ENCODE results near the gene DBF4B. TPM values are rescaled to one million over a fixed set of nuclear protein-coding genes. Genes with fewer than 3 reads are reported as not detected.
"Not testable (repeated sequence)": the region's sequence is repeated elsewhere in the genome, so short reads cannot be mapped to it uniquely, and the experiment has no call there.

Gene DBF4B
- total and polyA plus RNA-seq, 2 donors (not counting 1 experiment from before 2014, with no cell fraction given), result 2.2 to 3.3 TPM

DNA sequence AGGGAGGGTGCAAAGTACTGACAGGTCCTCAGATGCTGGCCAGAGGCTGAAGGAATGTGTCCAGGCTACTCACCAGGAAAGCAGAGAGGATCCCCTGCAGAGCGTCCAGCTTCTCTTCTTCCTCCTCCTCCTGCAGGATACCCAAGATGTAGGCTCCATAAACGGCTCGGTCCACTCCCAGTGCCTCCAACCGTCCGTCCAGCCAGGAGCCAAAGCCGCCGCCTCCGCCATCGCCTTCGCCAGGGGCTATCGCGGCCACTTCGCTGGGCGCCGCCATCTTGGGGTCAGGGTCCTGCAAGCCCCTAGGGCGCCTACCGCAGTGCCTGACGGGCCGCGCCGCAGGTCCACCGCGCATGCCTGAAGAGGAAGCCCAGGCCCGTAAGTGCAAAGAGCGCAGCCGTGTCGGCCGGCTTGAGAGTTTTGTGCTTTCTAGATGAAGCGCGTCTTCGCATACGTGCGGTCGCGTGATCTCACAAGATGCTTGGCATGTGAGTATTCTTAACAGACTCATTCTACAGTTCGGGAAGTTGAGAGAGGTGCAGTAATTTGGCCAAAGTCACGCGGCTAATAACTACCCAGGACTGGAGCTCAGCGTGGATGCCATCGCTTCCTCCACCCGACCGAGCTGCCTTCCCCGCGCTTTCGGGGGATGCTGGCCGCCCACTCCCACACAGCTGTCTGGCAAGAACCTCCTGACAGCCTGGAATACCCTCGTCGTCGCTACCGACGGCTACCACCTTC lies 18.8 kb upstream of the DBF4B start, which contains the start of gene CCDC43:
Gene CCDC43, minus strand, starts transcription at position 300 of the 741 bp plus-strand sequence. Its CDS starts 23 bp downstream, at position 277.
- peaks cover 16% of the 10 kb centered on the region for H3K79me2 ChIP-seq (ENCODE audit: control insufficient read depth, insufficient read depth, low read length)
- H4K20me1 ChIP-seq (ENCODE audit: control insufficient read depth, extremely low read depth, insufficient read depth, low read length), result no peaks in the 10 kb centered on the region
- H3K27ac ChIP-seq (ENCODE audit: insufficient read depth, low read length), result peak within 1 kb of the TSS; percentile 89
- no peaks in the 10 kb centered on the region for H3K27me3 ChIP-seq (ENCODE audit: control insufficient read depth, insufficient read depth, low read length)
- peak within 1 kb of the TSS; percentile 77 for H3K9ac ChIP-seq (ENCODE audit: insufficient read depth, low read length)
- peak within 1 kb of the TSS; percentile 97 for H2AFZ ChIP-seq (ENCODE audit: low read length)
- H3K4me3 ChIP-seq (replicated peaks in 1 of 4; ENCODE audit: control extremely low read depth in 1 of 4, insufficient read depth in 1 of 4, low read depth in 3 of 4, low read length in 4 of 4), result peak within 1 kb of the TSS; percentile 88 to 100 (median 99)
- no peaks in the 10 kb centered on the region for H3K36me3 ChIP-seq (ENCODE audit: control insufficient read depth, insufficient read depth, low read length)
- H3K4me2 ChIP-seq (ENCODE audit: extremely low read depth, insufficient read depth, low read length), result peak within 1 kb of the TSS; percentile 98
- no peaks in the 10 kb centered on the region for H3K4me1 ChIP-seq (ENCODE audit: control insufficient read depth, extremely low read depth, insufficient read depth, low read length)
- H3K9me3 ChIP-seq (ENCODE audit: control insufficient read depth, insufficient read depth, low read depth, low read length), result no peaks in the 10 kb centered on the region
- no peak for TF ChIP-seq EZH2 (IDR thresholded peaks at IDR 0.05; ENCODE audit: low read length, missing control alignments)
- TF ChIP-seq, protein P1, sequence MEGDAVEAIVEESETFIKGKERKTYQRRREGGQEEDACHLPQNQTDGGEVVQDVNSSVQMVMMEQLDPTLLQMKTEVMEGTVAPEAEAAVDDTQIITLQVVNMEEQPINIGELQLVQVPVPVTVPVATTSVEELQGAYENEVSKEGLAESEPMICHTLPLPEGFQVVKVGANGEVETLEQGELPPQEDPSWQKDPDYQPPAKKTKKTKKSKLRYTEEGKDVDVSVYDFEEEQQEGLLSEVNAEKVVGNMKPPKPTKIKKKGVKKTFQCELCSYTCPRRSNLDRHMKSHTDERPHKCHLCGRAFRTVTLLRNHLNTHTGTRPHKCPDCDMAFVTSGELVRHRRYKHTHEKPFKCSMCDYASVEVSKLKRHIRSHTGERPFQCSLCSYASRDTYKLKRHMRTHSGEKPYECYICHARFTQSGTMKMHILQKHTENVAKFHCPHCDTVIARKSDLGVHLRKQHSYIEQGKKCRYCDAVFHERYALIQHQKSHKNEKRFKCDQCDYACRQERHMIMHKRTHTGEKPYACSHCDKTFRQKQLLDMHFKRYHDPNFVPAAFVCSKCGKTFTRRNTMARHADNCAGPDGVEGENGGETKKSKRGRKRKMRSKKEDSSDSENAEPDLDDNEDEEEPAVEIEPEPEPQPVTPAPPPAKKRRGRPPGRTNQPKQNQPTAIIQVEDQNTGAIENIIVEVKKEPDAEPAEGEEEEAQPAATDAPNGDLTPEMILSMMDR (conservative IDR thresholded peaks at IDR 0.05 in 1 of 2, IDR thresholded peaks at IDR 0.05 in 1 of 2; ENCODE audit: low read depth in 1 of 2, low read length in 2 of 2), result no peak
- peak; percentile 92 to 96 for DNase-seq (ENCODE audit: low read depth in 2 of 2)

DNA sequence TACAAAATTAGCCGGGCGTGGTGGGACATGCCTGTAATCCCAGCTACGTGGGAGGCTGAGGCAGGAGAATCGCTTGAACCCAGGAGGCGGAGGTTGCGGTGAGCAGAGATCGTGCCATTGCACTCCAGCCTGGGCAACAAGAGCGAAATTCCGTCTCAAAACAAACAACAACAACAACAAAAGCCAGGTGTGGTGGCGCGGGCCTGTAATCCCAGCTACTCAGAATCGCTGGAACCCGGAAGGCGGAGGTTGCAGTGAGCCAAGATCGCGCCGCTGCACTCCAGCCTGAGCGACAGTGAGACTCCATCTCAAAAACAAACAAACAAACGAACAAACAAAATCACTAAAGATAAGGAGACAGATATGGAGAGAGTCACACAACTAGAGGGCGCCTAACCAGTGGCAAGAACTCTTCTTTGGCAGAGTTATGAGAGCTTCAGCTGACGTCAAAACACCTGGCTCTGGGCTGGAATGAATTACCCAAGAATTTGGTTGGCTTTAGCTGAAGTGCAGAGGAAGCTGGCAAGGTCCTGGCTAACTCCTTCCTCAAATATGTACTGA lies 17.6 kb upstream of the DBF4B start:
- DNase-seq (ENCODE audit: low read depth in 2 of 2), result peak in 1 of 2 donors; percentile 15
- not testable (repeated sequence) for H3K9me3 ChIP-seq (ENCODE audit: control insufficient read depth, insufficient read depth, low read depth, low read length); H3K9ac ChIP-seq (ENCODE audit: insufficient read depth, low read length); H3K36me3 ChIP-seq (ENCODE audit: control insufficient read depth, insufficient read depth, low read length); H3K4me1 ChIP-seq (ENCODE audit: control insufficient read depth, extremely low read depth, insufficient read depth, low read length); H3K4me3 ChIP-seq (replicated peaks in 1 of 4; ENCODE audit: control extremely low read depth in 1 of 4, insufficient read depth in 1 of 4, low read depth in 3 of 4, low read length in 4 of 4); H2AFZ ChIP-seq (ENCODE audit: low read length); H4K20me1 ChIP-seq (ENCODE audit: control insufficient read depth, extremely low read depth, insufficient read depth, low read length); H3K27me3 ChIP-seq (ENCODE audit: control insufficient read depth, insufficient read depth, low read length); H3K4me2 ChIP-seq (ENCODE audit: extremely low read depth, insufficient read depth, low read length); H3K27ac ChIP-seq (ENCODE audit: insufficient read depth, low read length)
- peaks cover 16% of the 10 kb centered on the region for H3K79me2 ChIP-seq (ENCODE audit: control insufficient read depth, insufficient read depth, low read length)
- TF ChIP-seq, protein P1 (conservative IDR thresholded peaks at IDR 0.05 in 1 of 2, IDR thresholded peaks at IDR 0.05 in 1 of 2; ENCODE audit: low read depth in 1 of 2, low read length in 2 of 2), result peak in 1 of 2 donors; percentile 5

DNA sequence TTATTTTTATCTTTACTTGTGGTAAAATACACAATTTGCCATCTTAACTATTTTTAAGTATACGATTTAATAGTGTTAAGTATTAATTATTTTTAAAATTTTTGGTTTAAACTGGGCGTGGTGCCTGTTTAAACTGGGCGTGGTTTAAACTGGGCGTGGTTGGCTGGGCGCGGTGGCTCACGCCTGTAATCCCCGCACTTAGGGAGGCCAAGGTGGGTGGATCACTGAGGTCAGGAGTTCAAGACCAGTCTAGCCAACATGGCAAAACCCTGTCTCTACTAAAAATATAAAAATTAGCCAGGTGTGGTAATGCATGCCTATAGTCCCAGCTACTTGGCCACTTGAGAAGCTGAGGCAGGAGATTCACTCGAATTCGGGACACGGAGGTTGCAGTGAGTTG lies 14.9 kb upstream of the DBF4B start:
- Histone ChIP-seq H3K4me1 (ENCODE audit: control insufficient read depth, extremely low read depth, insufficient read depth, low read length) (no peaks in the 10 kb centered on the region), H3K4me3 (replicated peaks in 1 of 4; ENCODE audit: control extremely low read depth in 1 of 4, insufficient read depth in 1 of 4, low read depth in 3 of 4, low read length in 4 of 4) (no peak overlapping the region), H4K20me1 (ENCODE audit: control insufficient read depth, extremely low read depth, insufficient read depth, low read length) (no peaks in the 10 kb centered on the region), H3K79me2 (ENCODE audit: control insufficient read depth, insufficient read depth, low read length) (peaks cover 12% of the 10 kb centered on the region), H3K27me3 (ENCODE audit: control insufficient read depth, insufficient read depth, low read length) (no peaks in the 10 kb centered on the region), H3K4me2 (ENCODE audit: extremely low read depth, insufficient read depth, low read length) (no peak overlapping the region), H3K9ac (ENCODE audit: insufficient read depth, low read length) (no peak overlapping the region), H2AFZ (ENCODE audit: low read length) (no peak overlapping the region), H3K27ac (ENCODE audit: insufficient read depth, low read length) (no peak overlapping the region), H3K9me3 (ENCODE audit: control insufficient read depth, insufficient read depth, low read depth, low read length) (no peaks in the 10 kb centered on the region), H3K36me3 (ENCODE audit: control insufficient read depth, insufficient read depth, low read length) (no peaks in the 10 kb centered on the region)
- no peak for TF ChIP-seq EZH2 (IDR thresholded peaks at IDR 0.05; ENCODE audit: low read length, missing control alignments)
- TF ChIP-seq, protein P1 (conservative IDR thresholded peaks at IDR 0.05 in 1 of 2, IDR thresholded peaks at IDR 0.05 in 1 of 2; ENCODE audit: low read depth in 1 of 2, low read length in 2 of 2), result no peak
- DNase-seq (ENCODE audit: low read depth in 2 of 2), result no peak

DNA sequence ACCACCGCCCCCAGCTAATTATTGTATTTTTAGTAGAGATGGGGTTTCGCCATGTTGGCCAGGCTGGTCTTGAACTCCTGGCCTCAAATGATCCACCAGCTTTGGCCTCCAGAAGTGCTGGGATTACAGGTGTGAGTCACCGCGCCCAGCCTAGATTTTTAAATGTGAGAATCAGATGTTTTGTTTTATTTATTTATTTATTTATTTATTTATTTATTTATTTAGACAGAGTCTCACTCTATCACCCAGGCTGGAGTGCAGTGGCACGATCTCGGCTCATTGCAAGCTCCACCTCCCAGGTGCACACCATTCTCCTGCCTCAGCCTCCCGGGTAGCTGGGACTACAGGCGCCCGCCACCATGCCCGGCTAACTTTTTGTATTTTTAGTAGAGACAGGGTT lies 8.2 kb upstream of the DBF4B start:
- not testable (repeated sequence) for H3K36me3 ChIP-seq (ENCODE audit: control insufficient read depth, insufficient read depth, low read length)

More for the DNA sequence above, 8.2 kb upstream of the DBF4B start:
- H3K4me2 ChIP-seq (ENCODE audit: extremely low read depth, insufficient read depth, low read length); H3K9ac ChIP-seq (ENCODE audit: insufficient read depth, low read length); H3K4me1 ChIP-seq (ENCODE audit: control insufficient read depth, extremely low read depth, insufficient read depth, low read length); H3K9me3 ChIP-seq (ENCODE audit: control insufficient read depth, insufficient read depth, low read depth, low read length); H3K27me3 ChIP-seq (ENCODE audit: control insufficient read depth, insufficient read depth, low read length); H4K20me1 ChIP-seq (ENCODE audit: control insufficient read depth, extremely low read depth, insufficient read depth, low read length); H3K4me3 ChIP-seq (replicated peaks in 1 of 4; ENCODE audit: control extremely low read depth in 1 of 4, insufficient read depth in 1 of 4, low read depth in 3 of 4, low read length in 4 of 4); H3K27ac ChIP-seq (ENCODE audit: insufficient read depth, low read length); H3K79me2 ChIP-seq (ENCODE audit: control insufficient read depth, insufficient read depth, low read length); H2AFZ ChIP-seq (ENCODE audit: low read length); DNase-seq (ENCODE audit: low read depth in 2 of 2): not testable (repeated sequence)

Data from fibroblast of lung (primary cell).